ENCODE results near the gene ALK. TPM values are rescaled to one million over a fixed set of nuclear protein-coding genes. Genes with fewer than 3 reads are reported as not detected.
A peak's percentile ranks its signal among the peaks of the same experiment; 100 is the strongest.

ALK gene
- polyA plus RNA-seq, 3 donors: not detected

DNA sequence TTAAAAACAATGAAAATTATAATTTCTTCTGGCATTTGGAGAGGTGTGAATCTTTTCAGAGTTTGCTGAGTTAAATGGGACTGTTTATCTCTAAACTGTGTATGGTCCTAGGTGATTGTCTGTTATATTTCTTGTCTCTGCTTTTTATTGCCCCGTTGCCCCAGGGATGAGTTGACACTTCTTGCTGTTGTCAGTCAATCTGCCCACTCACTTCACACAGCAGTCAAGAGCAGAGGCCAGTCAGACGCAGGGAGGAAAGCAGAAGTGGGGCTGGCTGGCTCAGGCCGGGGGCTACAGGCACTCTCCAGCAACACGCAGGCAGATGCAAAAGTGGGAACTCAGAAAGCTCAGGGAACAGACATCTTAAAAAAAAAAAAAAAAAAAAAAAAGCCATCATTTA, 441.0 kb downstream of the ALK start:
- no peak overlapping the region for H3K4me3 ChIP-seq (replicated peaks in 1 of 3; ENCODE audit: low read depth in 2 of 3, low read length in 3 of 3)
- intact Hi-C loops (cut with micrococcal nuclease): no loop called here
- no peaks in the 10 kb centered on the region for H3K79me2 ChIP-seq (ENCODE audit: insufficient read depth, low read length)
- peaks cover 0 to 5% (median 0%) of the 10 kb centered on the region in 3 donors for H3K27me3 Mint-ChIP-seq (ENCODE audit: low read depth in 3 of 3)
- no peak overlapping the region for H3K27ac ChIP-seq (ENCODE audit: low read depth in 1 of 2, low read length in 2 of 2)
- H3K27ac Mint-ChIP-seq: no peak overlapping the region
- H3K36me3 Mint-ChIP-seq: no peaks in the 10 kb centered on the region
- no peak overlapping the region for H3K4me3 Mint-ChIP-seq
- no peak overlapping the region for H3K9ac ChIP-seq (ENCODE audit: insufficient read depth, low read length, poor library complexity, severe bottlenecking)
- no peaks in the 10 kb centered on the region for H4K20me1 ChIP-seq (ENCODE audit: insufficient read depth, low read length)
- peaks cover 3% of the 10 kb centered on the region for H3K4me1 Mint-ChIP-seq
- H3K27me3 ChIP-seq (ENCODE audit: control insufficient read depth in 2 of 2, insufficient read depth in 2 of 2, low read length in 2 of 2): no peaks in the 10 kb centered on the region
- no peaks in the 10 kb centered on the region for H3K9me3 ChIP-seq (replicated peaks in 1 of 2; ENCODE audit: control insufficient read depth in 1 of 2, insufficient read depth in 1 of 2, low read length in 2 of 2)
- no peaks in the 10 kb centered on the region for H3K4me1 ChIP-seq (ENCODE audit: control insufficient read depth in 1 of 2, insufficient read depth in 2 of 2, low read length in 2 of 2)
- TF ChIP-seq, protein P1, sequence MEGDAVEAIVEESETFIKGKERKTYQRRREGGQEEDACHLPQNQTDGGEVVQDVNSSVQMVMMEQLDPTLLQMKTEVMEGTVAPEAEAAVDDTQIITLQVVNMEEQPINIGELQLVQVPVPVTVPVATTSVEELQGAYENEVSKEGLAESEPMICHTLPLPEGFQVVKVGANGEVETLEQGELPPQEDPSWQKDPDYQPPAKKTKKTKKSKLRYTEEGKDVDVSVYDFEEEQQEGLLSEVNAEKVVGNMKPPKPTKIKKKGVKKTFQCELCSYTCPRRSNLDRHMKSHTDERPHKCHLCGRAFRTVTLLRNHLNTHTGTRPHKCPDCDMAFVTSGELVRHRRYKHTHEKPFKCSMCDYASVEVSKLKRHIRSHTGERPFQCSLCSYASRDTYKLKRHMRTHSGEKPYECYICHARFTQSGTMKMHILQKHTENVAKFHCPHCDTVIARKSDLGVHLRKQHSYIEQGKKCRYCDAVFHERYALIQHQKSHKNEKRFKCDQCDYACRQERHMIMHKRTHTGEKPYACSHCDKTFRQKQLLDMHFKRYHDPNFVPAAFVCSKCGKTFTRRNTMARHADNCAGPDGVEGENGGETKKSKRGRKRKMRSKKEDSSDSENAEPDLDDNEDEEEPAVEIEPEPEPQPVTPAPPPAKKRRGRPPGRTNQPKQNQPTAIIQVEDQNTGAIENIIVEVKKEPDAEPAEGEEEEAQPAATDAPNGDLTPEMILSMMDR (IDR thresholded peaks at IDR 0.05): no peak
- no peaks in the 10 kb centered on the region for H3K36me3 ChIP-seq (replicated peaks in 1 of 2; ENCODE audit: control insufficient read depth in 1 of 2, insufficient read depth in 2 of 2, low read length in 2 of 2)
- WGBS (ENCODE audit: insufficient coverage): 0% methylated on average over 1 of the region's 4 CpGs
- no peak overlapping the region for H2AFZ ChIP-seq (ENCODE audit: insufficient read depth, low read depth, low read length, poor library complexity, severe bottlenecking)
- DNase-seq: peak in 2 of 3 donors; percentile 36 to 39
- no peak overlapping the region for H3K4me2 ChIP-seq (replicated peaks; ENCODE audit: extremely low read depth, low read length, poor library complexity, severe bottlenecking)
- H3K9me3 Mint-ChIP-seq: peaks cover 0 to 2% (median 0%) of the 10 kb centered on the region in 7 donors

DNA sequence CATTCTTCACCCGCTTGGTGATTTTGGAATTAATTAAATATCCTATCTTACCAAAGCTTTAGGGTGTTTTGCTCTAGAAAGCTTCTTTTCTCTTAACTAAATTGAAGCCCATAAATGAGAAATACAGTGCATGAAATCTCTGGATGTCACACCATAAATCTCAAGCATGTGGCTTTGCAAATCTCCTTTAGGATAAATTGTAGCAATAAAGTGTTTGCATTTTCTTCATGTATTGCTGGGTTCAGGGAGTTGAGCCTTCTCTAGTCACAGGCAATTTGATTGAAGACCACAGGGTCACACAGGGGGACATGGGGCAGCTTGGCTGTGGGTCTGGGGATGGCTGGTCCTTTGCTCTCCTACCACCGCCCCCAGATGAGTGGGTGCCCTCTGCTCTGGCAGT, 442.0 kb downstream of the ALK start:
- peaks cover 0 to 2% (median 0%) of the 10 kb centered on the region in 7 donors for H3K9me3 Mint-ChIP-seq
- no peaks in the 10 kb centered on the region for H3K79me2 ChIP-seq (ENCODE audit: insufficient read depth, low read length)
- no CpG with 5 or more reads among the region's 2 CpGs for WGBS (ENCODE audit: insufficient coverage)
- H4K20me1 ChIP-seq (ENCODE audit: insufficient read depth, low read length): no peaks in the 10 kb centered on the region
- no peak for DNase-seq
- H3K9me3 ChIP-seq (replicated peaks in 1 of 2; ENCODE audit: control insufficient read depth in 1 of 2, insufficient read depth in 1 of 2, low read length in 2 of 2): no peaks in the 10 kb centered on the region
- intact Hi-C loops (cut with micrococcal nuclease): no loop called here
- H3K27ac Mint-ChIP-seq: no peak overlapping the region
- H3K4me3 Mint-ChIP-seq: no peak overlapping the region
- no peak overlapping the region for H3K4me2 ChIP-seq (replicated peaks; ENCODE audit: extremely low read depth, low read length, poor library complexity, severe bottlenecking)
- H3K4me3 ChIP-seq (replicated peaks in 1 of 3; ENCODE audit: low read depth in 2 of 3, low read length in 3 of 3): no peak overlapping the region
- no peak overlapping the region for H2AFZ ChIP-seq (ENCODE audit: insufficient read depth, low read depth, low read length, poor library complexity, severe bottlenecking)
- no peaks in the 10 kb centered on the region for H3K27me3 ChIP-seq (ENCODE audit: control insufficient read depth in 2 of 2, insufficient read depth in 2 of 2, low read length in 2 of 2)
- no peaks in the 10 kb centered on the region for H3K36me3 ChIP-seq (replicated peaks in 1 of 2; ENCODE audit: control insufficient read depth in 1 of 2, insufficient read depth in 2 of 2, low read length in 2 of 2)
- H3K9ac ChIP-seq (ENCODE audit: insufficient read depth, low read length, poor library complexity, severe bottlenecking): no peak overlapping the region
- H3K27me3 Mint-ChIP-seq (ENCODE audit: low read depth in 3 of 3): peaks cover 0 to 5% (median 0%) of the 10 kb centered on the region in 3 donors
- peaks cover 3% of the 10 kb centered on the region for H3K4me1 Mint-ChIP-seq
- no peaks in the 10 kb centered on the region for H3K36me3 Mint-ChIP-seq
- no peak overlapping the region for H3K27ac ChIP-seq (ENCODE audit: low read depth in 1 of 2, low read length in 2 of 2)
- H3K4me1 ChIP-seq (ENCODE audit: control insufficient read depth in 1 of 2, insufficient read depth in 2 of 2, low read length in 2 of 2): no peaks in the 10 kb centered on the region
- TF ChIP-seq, protein P1 (IDR thresholded peaks at IDR 0.05): no peak

Measured in CD14-positive monocyte (primary cell).